ENCODE measurements around the gene CTSD. TPM values are rescaled to one million over a fixed set of nuclear protein-coding genes. Genes with fewer than 3 reads are reported as not detected.

CTSD gene
- polyA plus RNA-seq, 1 of the 3 experiments (the other 2 are of a cell fraction): 187 TPM

GRCh38 chr11:1779034-1779805 lies 15.5 kb upstream of the CTSD start (continued):
- TF ChIP-seq RAD21 (IDR thresholded peaks at IDR 0.05; ENCODE audit: low read length): no peak
- TF ChIP-seq, protein P1, sequence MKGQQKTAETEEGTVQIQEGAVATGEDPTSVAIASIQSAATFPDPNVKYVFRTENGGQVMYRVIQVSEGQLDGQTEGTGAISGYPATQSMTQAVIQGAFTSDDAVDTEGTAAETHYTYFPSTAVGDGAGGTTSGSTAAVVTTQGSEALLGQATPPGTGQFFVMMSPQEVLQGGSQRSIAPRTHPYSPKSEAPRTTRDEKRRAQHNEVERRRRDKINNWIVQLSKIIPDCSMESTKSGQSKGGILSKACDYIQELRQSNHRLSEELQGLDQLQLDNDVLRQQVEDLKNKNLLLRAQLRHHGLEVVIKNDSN (IDR thresholded peaks at IDR 0.05; ENCODE audit: borderline replicate concordance, low read depth): no peak

DNA sequence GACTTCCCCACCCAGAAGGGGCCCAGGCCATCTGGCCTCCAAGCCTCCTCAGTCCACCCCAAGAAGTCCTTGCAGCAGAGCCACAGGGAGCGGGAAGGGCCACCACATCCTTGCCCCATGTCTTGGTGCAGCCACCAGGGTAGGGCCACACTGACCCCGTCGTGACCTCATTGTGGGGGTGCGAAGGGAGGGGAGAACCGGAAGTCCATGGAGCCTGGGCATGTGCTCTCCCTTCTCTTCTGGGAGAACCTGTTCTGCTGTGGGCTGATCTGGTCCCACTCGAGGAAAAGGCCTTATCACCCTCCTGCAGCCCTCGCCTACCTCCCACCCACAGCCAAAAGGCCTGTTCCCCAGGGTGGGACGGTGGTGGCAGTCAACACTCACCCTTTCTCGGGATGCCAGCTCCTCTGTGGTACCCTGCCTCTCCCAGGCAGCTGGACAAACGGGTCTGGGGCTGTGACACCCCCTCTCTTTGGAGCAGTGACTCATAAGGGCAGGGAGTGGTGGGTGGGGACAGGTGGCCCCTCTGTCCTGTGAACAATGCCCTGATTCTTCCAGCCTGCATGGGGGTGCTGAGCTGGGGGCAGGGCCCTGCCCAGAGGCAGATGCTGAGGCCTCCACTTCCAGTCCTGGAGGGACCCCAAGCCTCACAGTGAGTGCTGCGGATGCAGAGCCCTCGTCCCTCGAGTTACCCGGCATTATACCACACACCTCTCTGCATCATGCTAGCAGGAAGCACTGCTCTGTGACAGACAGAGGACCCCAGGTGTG lies 14.6 kb upstream of the CTSD start:
- Histone ChIP-seq H2AFZ (ENCODE audit: low read depth) (no peak overlapping the region), H4K20me1 (ENCODE audit: insufficient read depth) (no peaks in the 10 kb centered on the region), H3K9me3 (no peaks in the 10 kb centered on the region), H3K27ac (ENCODE audit: low read depth in 2 of 2, low read length in 1 of 2) (no peak overlapping the region), H3K27me3 (ENCODE audit: insufficient read depth) (no peaks in the 10 kb centered on the region), H3K36me3 (replicated peaks in 1 of 2; ENCODE audit: control insufficient read depth in 1 of 2, insufficient read depth in 2 of 2, low read length in 1 of 2) (no peaks in the 10 kb centered on the region), H3K4me3 (ENCODE audit: low read depth in 2 of 2, low read length in 1 of 2) (no peak overlapping the region), H3K4me1 (ENCODE audit: control insufficient read depth in 1 of 2, insufficient read depth in 2 of 2, low read depth in 1 of 2, low read length in 1 of 2) (peaks cover 0 to 8% of the 10 kb centered on the region in 2 experiments; a peak in 2 of 4 replicates), H3F3A (replicated peaks; ENCODE audit: insufficient read depth) (no peaks in the 10 kb centered on the region), H3K9ac (no peak overlapping the region), H3K9me2 (no peaks in the 10 kb centered on the region), H3K79me2 (ENCODE audit: insufficient read depth) (no peaks in the 10 kb centered on the region), H3K4me2 (no peak overlapping the region)
- ChIA-PET POLR2A (interaction anchor here (1.3 kb wide), 1 partner anchor 14 kb away, joined by 4 read pairs; the partner anchor contains the start of gene CTSD), CTCF (interaction anchor here (1.0 to 1.4 kb wide), 2 partner anchors 84 to 85 kb away, joined by 4 to 5 read pairs; no protein-coding TSS in a partner anchor)
- peak; percentile 16 for DNase-seq
- WGBS (ENCODE audit: low lambda C conversion rate): 23% methylated on average over 3 of the region's 14 CpGs
- TF ChIP-seq MEF2A (IDR thresholded peaks at IDR 0.05; ENCODE audit: borderline replicate concordance, low read depth): no peak
- no peak for TF ChIP-seq NRF1 (IDR thresholded peaks at IDR 0.05; ENCODE audit: low read depth, low read length)
- no peak for TF ChIP-seq YY1 (IDR thresholded peaks at IDR 0.05; ENCODE audit: low read depth)
- no peak for TF ChIP-seq RAD21 (IDR thresholded peaks at IDR 0.05; ENCODE audit: low read length)
- TF ChIP-seq RXRA (IDR thresholded peaks at IDR 0.05; ENCODE audit: borderline replicate concordance, low read depth): no peak
- TF ChIP-seq CHD2 (IDR thresholded peaks at IDR 0.05; ENCODE audit: low read length, partially characterized antibody): no peak
- no peak for TF ChIP-seq FOXM1 (IDR thresholded peaks at IDR 0.05; ENCODE audit: low read depth)
- no peak for TF ChIP-seq TAF1 (IDR thresholded peaks at IDR 0.05; ENCODE audit: borderline replicate concordance, low read depth, low read length)
- no peak for TF ChIP-seq SMC3 (IDR thresholded peaks at IDR 0.05; ENCODE audit: low read depth, low read length)
- TF ChIP-seq, protein P2, sequence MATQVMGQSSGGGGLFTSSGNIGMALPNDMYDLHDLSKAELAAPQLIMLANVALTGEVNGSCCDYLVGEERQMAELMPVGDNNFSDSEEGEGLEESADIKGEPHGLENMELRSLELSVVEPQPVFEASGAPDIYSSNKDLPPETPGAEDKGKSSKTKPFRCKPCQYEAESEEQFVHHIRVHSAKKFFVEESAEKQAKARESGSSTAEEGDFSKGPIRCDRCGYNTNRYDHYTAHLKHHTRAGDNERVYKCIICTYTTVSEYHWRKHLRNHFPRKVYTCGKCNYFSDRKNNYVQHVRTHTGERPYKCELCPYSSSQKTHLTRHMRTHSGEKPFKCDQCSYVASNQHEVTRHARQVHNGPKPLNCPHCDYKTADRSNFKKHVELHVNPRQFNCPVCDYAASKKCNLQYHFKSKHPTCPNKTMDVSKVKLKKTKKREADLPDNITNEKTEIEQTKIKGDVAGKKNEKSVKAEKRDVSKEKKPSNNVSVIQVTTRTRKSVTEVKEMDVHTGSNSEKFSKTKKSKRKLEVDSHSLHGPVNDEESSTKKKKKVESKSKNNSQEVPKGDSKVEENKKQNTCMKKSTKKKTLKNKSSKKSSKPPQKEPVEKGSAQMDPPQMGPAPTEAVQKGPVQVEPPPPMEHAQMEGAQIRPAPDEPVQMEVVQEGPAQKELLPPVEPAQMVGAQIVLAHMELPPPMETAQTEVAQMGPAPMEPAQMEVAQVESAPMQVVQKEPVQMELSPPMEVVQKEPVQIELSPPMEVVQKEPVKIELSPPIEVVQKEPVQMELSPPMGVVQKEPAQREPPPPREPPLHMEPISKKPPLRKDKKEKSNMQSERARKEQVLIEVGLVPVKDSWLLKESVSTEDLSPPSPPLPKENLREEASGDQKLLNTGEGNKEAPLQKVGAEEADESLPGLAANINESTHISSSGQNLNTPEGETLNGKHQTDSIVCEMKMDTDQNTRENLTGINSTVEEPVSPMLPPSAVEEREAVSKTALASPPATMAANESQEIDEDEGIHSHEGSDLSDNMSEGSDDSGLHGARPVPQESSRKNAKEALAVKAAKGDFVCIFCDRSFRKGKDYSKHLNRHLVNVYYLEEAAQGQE (IDR thresholded peaks at IDR 0.05; ENCODE audit: low read depth, low read length): no peak
- no peak for TF ChIP-seq USF2 (IDR thresholded peaks at IDR 0.05; ENCODE audit: borderline replicate concordance, low read depth, low read length)
- TF ChIP-seq, protein P3, sequence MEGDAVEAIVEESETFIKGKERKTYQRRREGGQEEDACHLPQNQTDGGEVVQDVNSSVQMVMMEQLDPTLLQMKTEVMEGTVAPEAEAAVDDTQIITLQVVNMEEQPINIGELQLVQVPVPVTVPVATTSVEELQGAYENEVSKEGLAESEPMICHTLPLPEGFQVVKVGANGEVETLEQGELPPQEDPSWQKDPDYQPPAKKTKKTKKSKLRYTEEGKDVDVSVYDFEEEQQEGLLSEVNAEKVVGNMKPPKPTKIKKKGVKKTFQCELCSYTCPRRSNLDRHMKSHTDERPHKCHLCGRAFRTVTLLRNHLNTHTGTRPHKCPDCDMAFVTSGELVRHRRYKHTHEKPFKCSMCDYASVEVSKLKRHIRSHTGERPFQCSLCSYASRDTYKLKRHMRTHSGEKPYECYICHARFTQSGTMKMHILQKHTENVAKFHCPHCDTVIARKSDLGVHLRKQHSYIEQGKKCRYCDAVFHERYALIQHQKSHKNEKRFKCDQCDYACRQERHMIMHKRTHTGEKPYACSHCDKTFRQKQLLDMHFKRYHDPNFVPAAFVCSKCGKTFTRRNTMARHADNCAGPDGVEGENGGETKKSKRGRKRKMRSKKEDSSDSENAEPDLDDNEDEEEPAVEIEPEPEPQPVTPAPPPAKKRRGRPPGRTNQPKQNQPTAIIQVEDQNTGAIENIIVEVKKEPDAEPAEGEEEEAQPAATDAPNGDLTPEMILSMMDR (IDR thresholded peaks at IDR 0.05): no peak
- no peak for TF ChIP-seq FOXJ3 (CRISPR knock-in tag; IDR thresholded peaks at IDR 0.05)
- TF ChIP-seq PBX3 (IDR thresholded peaks at IDR 0.05): no peak
- no peak for TF ChIP-seq GABPA (IDR thresholded peaks at IDR 0.05; ENCODE audit: low read depth)
- TF ChIP-seq RCOR1 (IDR thresholded peaks at IDR 0.05; ENCODE audit: low read length): no peak
